AG09309 (cell line): ENCODE results near the gene SPG7.

ENCODE experiments used
- DNase-seq: peaks from one replicate; pipeline ENCODE4 v3.0.0-alpha.2; 2010; ENCODE audit warnings: low read depth
- H3K4me3 ChIP-seq: 2 replicates; pipeline ENCODE4 v1.5.1; 2011; ENCODE audit warnings: mild to moderate bottlenecking, low read depth, low read length, moderate library complexity; ENCODE audit not compliant: control insufficient read depth
- TF ChIP-seq, protein P1 (sequence below): IDR thresholded peaks from 2 replicates; pipeline ENCODE4 v1.5.1; 2011; ENCODE audit warnings: mild to moderate bottlenecking, low read depth, low read length, inconsistent platforms; ENCODE audit not compliant: insufficient read depth, control insufficient read depth; ENCODE audit errors: missing control alignments

Gene SPG7

DNA sequence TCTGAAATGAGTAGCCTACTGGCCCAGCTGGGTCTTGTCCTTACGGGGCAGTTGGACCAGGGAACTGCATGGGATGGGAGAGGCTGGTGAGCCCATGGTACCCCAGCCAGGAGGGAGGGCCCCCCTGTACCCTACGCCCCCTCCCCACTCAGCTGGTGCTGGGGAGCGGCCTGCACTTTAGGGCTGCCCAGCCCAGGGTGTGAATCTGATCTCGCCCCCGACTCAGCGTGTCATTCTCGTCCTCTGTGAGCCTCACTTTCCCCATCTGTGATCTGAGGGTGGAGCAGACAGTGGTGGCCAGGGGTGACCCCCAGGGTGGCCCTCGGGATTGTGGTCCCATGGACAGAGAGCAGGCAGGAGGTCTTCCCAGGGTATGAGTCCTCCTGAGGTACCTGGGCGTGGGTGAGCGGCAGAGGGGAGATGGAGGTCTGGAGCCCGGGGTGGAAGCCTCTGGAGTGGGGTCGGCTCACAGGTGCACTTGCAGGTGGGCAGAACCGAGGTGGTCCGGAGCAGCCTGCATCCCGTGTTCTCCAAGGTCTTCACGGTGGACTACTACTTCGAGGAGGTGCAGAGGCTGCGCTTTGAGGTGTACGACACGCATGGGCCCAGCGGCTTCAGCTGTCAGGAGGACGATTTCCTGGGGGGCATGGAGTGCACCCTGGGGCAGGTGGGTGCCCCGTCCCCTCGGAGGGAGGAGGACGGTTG, 69.0 kb downstream of the SPG7 start:
- H3K4me3 ChIP-seq: no peak overlapping the region
- DNase-seq: no peak
- TF ChIP-seq, protein P1, sequence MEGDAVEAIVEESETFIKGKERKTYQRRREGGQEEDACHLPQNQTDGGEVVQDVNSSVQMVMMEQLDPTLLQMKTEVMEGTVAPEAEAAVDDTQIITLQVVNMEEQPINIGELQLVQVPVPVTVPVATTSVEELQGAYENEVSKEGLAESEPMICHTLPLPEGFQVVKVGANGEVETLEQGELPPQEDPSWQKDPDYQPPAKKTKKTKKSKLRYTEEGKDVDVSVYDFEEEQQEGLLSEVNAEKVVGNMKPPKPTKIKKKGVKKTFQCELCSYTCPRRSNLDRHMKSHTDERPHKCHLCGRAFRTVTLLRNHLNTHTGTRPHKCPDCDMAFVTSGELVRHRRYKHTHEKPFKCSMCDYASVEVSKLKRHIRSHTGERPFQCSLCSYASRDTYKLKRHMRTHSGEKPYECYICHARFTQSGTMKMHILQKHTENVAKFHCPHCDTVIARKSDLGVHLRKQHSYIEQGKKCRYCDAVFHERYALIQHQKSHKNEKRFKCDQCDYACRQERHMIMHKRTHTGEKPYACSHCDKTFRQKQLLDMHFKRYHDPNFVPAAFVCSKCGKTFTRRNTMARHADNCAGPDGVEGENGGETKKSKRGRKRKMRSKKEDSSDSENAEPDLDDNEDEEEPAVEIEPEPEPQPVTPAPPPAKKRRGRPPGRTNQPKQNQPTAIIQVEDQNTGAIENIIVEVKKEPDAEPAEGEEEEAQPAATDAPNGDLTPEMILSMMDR: no peak

DNA sequence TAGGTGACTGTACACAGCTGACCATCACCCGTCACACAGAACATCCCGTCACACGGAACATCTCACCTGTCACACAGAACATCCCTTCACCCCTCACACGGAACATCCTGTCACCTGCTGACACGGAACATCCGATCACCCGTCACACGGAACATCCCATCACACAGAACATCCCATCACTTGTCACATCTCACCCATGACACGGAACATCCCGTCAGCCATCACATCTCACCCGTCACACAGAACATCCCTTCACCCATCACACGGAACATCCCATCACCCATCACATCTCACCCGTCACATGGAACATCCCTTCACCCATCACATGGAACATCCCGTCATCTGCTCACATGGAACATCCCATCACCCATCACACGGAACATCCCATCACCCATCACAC, 71.1 kb downstream of the SPG7 start:
- no peak overlapping the region for H3K4me3 ChIP-seq
- TF ChIP-seq, protein P1: no peak
- no peak for DNase-seq

DNA sequence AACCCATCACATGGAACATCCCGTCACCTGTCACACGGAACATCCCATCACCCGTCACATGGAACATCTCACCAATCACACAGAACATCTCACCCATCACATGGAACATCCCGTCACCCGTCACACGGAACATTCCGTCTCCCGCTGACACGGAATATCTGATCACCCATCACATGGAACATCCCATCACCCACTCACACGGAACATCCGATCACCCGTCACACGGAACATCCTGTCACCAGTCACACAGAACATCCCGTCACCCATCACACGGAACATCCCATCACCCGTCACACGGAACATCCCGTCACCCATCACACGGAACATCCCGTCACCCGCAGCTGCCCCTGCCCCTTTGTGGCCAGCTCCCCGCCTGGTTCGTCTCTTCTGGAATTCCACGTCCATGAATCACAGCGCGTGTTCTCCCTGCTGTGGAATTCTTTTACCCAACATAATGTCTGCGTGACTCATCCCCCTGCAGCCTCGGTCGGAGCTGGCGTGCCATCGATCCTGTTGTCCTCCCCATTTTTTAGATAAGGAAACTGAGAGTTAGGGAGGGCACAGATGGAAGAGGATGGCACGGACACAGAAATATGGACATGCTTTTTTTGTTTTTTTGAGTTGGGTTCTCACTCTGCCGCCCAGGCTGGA, 73.0 kb downstream of the SPG7 start:
- H3K4me3 ChIP-seq: no peak overlapping the region
- DNase-seq: peak; percentile 92
- TF ChIP-seq, protein P1: no peak

DNA sequence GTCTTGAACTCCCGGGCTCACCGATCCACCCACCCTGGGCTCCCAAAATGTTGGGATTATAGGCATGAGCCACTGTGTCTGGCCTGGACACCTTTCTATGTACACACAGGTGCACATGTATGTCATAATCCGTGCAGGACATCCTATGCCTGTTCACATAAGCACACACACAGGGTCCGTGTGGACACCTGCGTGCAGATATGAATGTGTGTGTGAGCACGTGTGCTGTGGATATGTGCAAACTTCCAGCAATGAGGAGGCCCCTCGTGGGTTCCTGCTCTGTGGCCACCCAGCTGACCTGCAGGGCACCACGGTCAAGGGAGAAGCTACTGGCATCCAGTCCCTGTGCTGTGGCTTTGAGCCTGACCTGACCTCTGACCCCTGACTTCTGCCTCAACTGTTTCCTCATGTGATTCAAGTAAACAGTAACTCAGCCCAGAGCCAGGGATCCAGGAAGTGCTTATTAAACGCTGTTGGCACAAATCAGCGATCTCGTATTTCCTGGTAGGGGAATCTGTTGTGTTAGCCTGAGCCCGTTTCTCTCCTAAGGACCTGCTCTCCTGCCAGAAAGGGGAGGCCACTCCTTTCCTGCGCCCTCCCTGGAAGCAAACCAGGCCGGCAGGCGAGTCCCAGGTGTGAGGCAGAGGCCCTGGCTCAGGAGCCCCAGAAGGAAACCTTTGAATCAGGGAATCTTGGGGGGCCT, 73.8 kb downstream of the SPG7 start:
- TF ChIP-seq, protein P1: no peak
- no peak overlapping the region for H3K4me3 ChIP-seq
- no peak for DNase-seq

DNA sequence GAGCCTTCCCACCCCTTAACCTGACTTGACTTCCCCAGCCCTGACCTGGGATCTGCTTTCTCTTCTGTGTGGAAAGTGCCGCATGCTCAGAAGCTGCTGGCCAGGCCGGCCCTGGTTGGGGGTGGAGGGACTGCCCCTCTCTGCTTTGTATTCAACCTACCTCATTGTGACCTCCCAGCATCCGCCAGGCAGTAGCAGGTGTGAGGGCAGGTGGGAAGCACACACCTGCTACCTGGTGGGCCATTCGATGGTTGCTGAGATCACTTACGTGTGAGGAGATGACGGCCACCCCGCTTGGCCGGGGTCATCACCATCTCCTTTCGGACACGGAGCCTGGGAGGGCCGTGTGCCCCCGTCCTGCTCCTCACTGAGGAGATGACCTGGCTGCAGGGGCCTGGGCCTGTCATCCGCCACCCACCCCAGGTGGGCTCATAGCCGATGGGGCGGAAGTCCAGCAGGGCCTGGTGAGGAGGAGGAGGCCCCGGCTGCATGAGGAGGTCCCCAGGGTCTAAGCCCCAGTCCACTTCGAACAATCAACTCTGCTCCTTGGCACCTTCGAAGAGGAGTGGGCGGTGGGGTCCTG, 74.5 kb downstream of the SPG7 start:
- H3K4me3 ChIP-seq: no peak overlapping the region
- TF ChIP-seq, protein P1: no peak
- DNase-seq: no peak

DNA sequence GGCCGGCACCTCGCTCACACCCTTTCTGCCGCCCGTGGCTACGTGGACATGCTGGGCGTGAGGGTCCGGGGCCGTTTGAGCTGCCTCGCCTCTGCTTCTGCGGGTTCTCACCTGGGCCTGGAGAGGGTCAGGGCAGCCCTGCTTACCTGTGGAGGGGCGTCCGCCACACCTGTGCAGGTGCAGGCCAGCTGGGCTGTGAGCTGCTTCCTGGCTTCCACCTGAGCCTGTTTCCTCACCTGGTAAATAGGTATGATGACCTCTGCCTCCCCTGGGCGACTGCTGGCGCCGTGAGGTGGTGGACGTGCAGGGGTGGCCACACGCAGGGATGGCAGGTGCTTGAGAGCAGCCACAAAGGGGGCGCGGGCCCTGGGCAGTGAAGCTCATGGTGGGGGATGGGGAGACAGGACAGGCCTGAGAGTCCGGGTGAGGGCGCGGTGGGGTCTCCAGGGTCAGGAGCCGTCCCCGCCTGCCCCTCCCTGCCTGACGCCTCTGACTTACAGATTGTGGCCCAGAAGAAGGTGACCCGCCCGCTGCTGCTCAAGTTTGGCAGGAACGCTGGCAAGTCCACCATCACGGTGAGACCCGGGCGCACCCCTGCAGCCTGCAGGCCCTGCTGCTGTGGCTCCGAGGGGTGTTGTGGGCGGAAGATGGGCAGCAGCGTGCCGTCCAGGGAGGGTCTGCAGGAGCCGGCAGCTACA, 75.1 kb downstream of the SPG7 start:
- no peak for DNase-seq
- no peak overlapping the region for H3K4me3 ChIP-seq
- TF ChIP-seq, protein P1: no peak
